Upper lobe of left lung (tissue), 6 donors: ENCODE results near the gene USP3. TPM values are rescaled to one million over a fixed set of nuclear protein-coding genes. Genes with fewer than 3 reads are reported as not detected.
"Not testable (repeated sequence)": the region's sequence is repeated elsewhere in the genome, so short reads cannot be mapped to it uniquely, and the experiment has no call there.

ENCODE experiments used
- ATAC-seq, 2 donors: fragments of 200-7000 bp; cut with Tn5 transposase; one replicate each; pipeline ENCODE4 v1.9.1; 2022; ENCODE audit warnings: mild to moderate bottlenecking in 2 of 2, moderate library complexity in 2 of 2; ENCODE audit not compliant: low FRiP score in 2 of 2
- DNase-seq, 2 donors: peaks; one replicate each; pipeline ENCODE4 v3.0.0-alpha.2; 2019 to 2020
- H3K27ac ChIP-seq, 4 donors: fragments of 200-600 bp; sonication (generic); one replicate each; pipeline ENCODE4 v1.5.1; 2016 to 2019
- H3K27me3 ChIP-seq, 4 donors: fragments of 200-600 bp; sonication (generic); one replicate each; pipeline ENCODE4 v1.5.1; 2017 to 2019
- H3K36me3 ChIP-seq, 4 donors: fragments of 200-600 bp; sonication (generic); one replicate each; pipeline ENCODE4 v1.5.1; 2016 to 2019
- H3K4me1 ChIP-seq, 4 donors: fragments of 200-600 bp; sonication (generic); one replicate each; pipeline ENCODE4 v1.5.1; 2018 to 2019
- H3K4me3 ChIP-seq, 4 donors: fragments of 200-600 bp; sonication (generic); one replicate each; pipeline ENCODE4 v1.5.1; 2017 to 2019; ENCODE audit warnings: mild to moderate bottlenecking in 2 of 4, moderate library complexity in 1 of 4
- H3K9me3 ChIP-seq, 4 donors: fragments of 200-600 bp; sonication (generic); one replicate each; pipeline ENCODE4 v1.5.1; 2018 to 2019
- EP300 ChIP-seq, 4 donors: sonication (generic); formaldehyde crosslinking; IDR thresholded peaks; one replicate each; pipeline ENCODE4 v1.5.1; 2017; ENCODE audit warnings: antibody characterized with exemption in 4 of 4, control low read depth in 2 of 4
- POLR2A ChIP-seq, 4 donors: fragments of 450-650 bp; IDR thresholded peaks; one replicate each; pipeline ENCODE4 v1.5.1; 2016 to 2017; ENCODE audit warnings: antibody characterized with exemption in 4 of 4, mild to moderate bottlenecking in 2 of 4
- POLR2AphosphoS5 ChIP-seq, 2 donors: sonication (generic); formaldehyde crosslinking; IDR thresholded peaks; one replicate each; pipeline ENCODE4 v1.5.1; 2017; ENCODE audit warnings: antibody characterized with exemption in 2 of 2
- WGBS, 2 donors: methylation state at CpG; one replicate each; pipeline ENCODE4 v1.1.5; 2017 to 2018; 5-methylcytosine and 5-hydroxymethylcytosine counted together
- total RNA-seq, 6 donors: library from RNA; depleted of rRNA in 4 of 6; stranded (reverse); fragments of >200 nt in 4 of 6; gene quantifications; one replicate each; pipeline versions ENCODE4 v1.1.0 to v1.2.1, GENCODE V29; 2016 to 2021
- TF ChIP-seq, protein P1 (sequence below), 6 experiments: fragments of 450-650 bp in 4 of 6; fragments of 200-600 bp in 2 of 6; sonication (generic) in 2 of 6; IDR thresholded peaks; one replicate each; pipeline ENCODE4 v1.5.1; 2016 to 2019; ENCODE audit warnings: antibody characterized with exemption in 6 of 6
- donor health status: DM: no; HTN: no; CAD: no; lungs with moderate emphysema.
- donor health status: DM: no; HTN: yes; CAD: no; lungs with severe emphysema.

USP3 gene
- total RNA-seq, 6 donors from 2014 or later = 45.7 to 87.0 (median 63.8) TPM

GRCh38 chr15:63615935-63616334, 111.5 kb downstream of the USP3 start:
- TF ChIP-seq, protein P1, sequence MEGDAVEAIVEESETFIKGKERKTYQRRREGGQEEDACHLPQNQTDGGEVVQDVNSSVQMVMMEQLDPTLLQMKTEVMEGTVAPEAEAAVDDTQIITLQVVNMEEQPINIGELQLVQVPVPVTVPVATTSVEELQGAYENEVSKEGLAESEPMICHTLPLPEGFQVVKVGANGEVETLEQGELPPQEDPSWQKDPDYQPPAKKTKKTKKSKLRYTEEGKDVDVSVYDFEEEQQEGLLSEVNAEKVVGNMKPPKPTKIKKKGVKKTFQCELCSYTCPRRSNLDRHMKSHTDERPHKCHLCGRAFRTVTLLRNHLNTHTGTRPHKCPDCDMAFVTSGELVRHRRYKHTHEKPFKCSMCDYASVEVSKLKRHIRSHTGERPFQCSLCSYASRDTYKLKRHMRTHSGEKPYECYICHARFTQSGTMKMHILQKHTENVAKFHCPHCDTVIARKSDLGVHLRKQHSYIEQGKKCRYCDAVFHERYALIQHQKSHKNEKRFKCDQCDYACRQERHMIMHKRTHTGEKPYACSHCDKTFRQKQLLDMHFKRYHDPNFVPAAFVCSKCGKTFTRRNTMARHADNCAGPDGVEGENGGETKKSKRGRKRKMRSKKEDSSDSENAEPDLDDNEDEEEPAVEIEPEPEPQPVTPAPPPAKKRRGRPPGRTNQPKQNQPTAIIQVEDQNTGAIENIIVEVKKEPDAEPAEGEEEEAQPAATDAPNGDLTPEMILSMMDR (IDR thresholded peaks at IDR 0.05) = no peak
- TF ChIP-seq POLR2AphosphoS5 (IDR thresholded peaks at IDR 0.05) = no peak
- TF ChIP-seq POLR2A (IDR thresholded peaks at IDR 0.05) = no peak
- no peak for TF ChIP-seq EP300 (IDR thresholded peaks at IDR 0.05)
- no peak for DNase-seq
- 80 to 81% methylated on average over 3 of the region's 3 CpGs for WGBS, 2 donors
- no peak for ATAC-seq
- Histone ChIP-seq H3K36me3 (peaks cover 5 to 49% (median 35%) of the 10 kb centered on the region in 4 donors), H3K4me1 (peaks cover 0 to 7% (median 2%) of the 10 kb centered on the region in 4 donors), H3K9me3 (no peaks in the 10 kb centered on the region), H3K27ac (no peak overlapping the region), H3K4me3 (no peak overlapping the region), H3K27me3 (no peaks in the 10 kb centered on the region)

DNA sequence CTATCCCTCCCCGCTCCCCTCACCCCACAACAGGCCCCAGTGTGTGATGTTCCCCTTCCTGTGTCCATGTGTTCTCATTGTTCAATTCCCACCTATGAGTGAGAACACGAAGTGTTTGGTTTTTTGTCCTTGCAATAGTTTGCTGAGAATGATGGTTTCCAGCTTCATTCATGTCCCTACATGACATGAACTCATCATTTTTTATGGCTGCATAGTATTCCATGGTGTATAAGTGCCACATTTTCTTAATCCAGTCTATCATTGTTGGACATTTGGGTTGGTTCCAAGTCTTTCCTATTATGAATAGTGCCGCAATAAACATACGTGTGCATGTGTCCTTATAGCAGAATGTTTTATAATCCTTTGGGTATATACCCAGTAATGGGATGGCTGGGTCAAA, 112.8 kb downstream of the USP3 start:
- DNase-seq, H3K27me3 ChIP-seq, H3K9me3 ChIP-seq, ATAC-seq, H3K27ac ChIP-seq, H3K4me1 ChIP-seq, H3K4me3 ChIP-seq: not testable (repeated sequence)
- WGBS, 2 donors = 98 to 99% methylated on average over 4 of the region's 4 CpGs
- peaks cover 7 to 49% (median 34%) of the 10 kb centered on the region in 4 donors for H3K36me3 ChIP-seq

DNA sequence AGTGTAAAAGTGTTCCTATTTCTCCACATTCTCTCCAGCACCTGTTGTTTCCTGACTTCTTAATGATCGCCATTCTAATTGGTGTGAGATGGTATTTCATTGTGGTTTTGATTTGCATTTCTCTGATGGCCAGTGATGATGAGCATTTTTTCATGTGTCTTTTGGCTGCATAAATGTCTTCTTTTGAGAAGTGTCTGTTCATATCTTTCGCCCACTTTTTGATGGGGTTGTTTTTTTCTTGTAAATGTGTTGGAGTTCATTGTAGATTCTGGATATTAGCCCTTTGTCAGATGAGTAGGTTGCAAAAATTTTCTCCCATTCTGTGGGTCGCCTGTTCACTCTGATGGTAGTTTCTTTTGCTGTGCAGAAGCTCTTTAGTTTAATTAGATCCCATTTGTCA, 113.2 kb downstream of the USP3 start:
- not testable (repeated sequence) for H3K27me3 ChIP-seq, DNase-seq, H3K4me1 ChIP-seq, H3K4me3 ChIP-seq, H3K9me3 ChIP-seq, ATAC-seq, H3K27ac ChIP-seq
- WGBS, 2 donors = 98 to 99% methylated on average over 3 of the region's 3 CpGs
- H3K36me3 ChIP-seq = peaks cover 6 to 49% (median 34%) of the 10 kb centered on the region in 4 donors

DNA sequence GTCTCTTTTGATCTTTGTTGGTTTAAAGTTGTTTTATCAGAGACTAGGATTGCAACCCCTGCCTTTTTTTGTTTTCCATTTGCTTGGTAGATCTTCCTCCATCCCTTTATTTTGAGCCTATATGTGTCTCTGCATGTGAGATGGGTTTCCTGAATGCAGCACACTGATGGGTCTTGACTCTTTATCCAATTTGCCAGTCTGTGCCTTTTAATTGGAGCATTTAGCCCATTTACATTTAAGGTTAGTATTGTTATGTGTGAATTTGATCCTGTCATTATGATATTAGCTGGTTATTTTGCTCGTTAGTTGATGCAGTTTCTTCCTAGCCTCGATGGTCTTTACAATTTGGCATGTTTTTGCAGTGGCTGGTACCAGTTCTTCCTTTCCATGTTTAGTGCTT, 116.4 kb downstream of the USP3 start:
- H3K4me1 ChIP-seq, H3K4me3 ChIP-seq, H3K9me3 ChIP-seq, ATAC-seq, H3K27me3 ChIP-seq, DNase-seq, H3K27ac ChIP-seq: not testable (repeated sequence)
- peaks cover 13 to 54% (median 47%) of the 10 kb centered on the region in 4 donors for H3K36me3 ChIP-seq
- WGBS, 2 donors = 100% methylated on average over 1 of the region's 2 CpGs; no CpG with 5 or more reads in 1 of the 2 donors

DNA sequence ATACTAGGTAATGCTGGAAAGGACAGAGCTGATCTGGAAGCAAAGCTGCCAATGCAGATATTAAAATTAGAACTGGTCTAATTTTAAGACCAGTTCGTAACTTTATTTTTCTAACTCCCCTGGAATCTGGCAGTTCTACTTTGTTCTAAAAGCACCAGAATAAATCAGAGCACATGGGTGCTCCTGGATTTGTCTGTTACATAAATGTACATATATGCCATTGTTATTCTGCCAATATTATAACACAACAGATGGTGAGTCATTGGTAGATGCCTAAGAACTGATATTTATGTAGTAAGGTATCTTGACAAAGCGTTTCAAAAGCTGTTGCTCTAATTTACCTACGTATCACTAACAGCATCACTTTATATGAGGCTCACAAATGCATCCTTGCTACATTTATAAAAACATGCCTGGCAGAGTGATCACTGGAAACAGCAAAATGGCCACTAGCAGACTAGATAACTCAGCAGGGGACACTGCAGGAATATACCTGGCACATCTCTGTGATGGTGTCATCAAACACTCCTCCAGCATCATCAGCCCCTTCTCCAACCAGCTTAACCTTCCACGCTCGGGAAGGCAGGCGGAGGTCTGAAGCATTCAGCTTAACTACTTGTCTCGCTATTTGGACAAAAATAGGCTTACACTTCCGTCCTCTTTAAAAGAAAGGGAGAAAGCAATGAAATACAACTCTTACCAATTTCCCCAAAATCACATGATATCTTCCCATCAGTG, 119.0 kb downstream of the USP3 start:
- no peaks in the 10 kb centered on the region for H3K9me3 ChIP-seq

DNA sequence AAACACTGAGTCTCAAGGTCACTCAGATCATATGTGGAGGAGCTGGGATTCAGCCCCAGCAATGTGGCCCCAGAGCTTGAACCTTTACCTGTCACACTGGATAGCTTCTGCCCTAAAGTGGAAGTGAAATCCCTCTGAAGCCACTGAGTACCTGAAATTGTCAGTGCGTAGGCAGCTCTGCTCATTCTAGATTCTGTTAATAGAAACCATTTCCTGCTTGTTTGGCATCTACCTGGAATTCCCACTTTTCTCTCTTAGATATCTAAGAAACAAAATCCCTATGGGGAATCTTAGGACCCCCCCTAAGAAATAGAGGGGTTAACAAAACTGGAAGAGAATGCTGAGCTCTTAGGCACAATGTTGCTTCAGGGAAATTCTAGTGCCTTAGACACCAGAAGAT, 122.6 kb downstream of the USP3 start:
- Histone ChIP-seq H3K27me3 (no peaks in the 10 kb centered on the region), H3K4me1 (no peaks in the 10 kb centered on the region), H3K27ac (no peak overlapping the region), H3K36me3 (peaks cover 27 to 99% (median 83%) of the 10 kb centered on the region in 4 donors), H3K9me3 (no peaks in the 10 kb centered on the region), H3K4me3 (no peak overlapping the region)
- DNase-seq = no peak
- no peak for TF ChIP-seq POLR2AphosphoS5 (IDR thresholded peaks at IDR 0.05)
- WGBS, 2 donors = 85 to 100% methylated on average over 1 of the region's 1 CpG
- no peak for ATAC-seq

More for the DNA sequence above, 119.0 kb downstream of the USP3 start:
- no peak for TF ChIP-seq POLR2A (IDR thresholded peaks at IDR 0.05)
- TF ChIP-seq, protein P1 (IDR thresholded peaks at IDR 0.05) = no peak
- TF ChIP-seq POLR2AphosphoS5 (IDR thresholded peaks at IDR 0.05) = no peak
- TF ChIP-seq EP300 (IDR thresholded peaks at IDR 0.05) = no peak
- Histone ChIP-seq H3K27me3 (no peaks in the 10 kb centered on the region), H3K4me1 (no peaks in the 10 kb centered on the region), H3K27ac (no peak overlapping the region), H3K36me3 (peaks cover 24 to 71% (median 58%) of the 10 kb centered on the region in 4 donors), H3K4me3 (no peak overlapping the region)
- 97% methylated on average over 8 of the region's 8 CpGs for WGBS, 2 donors
- no peak for ATAC-seq
- no peak for DNase-seq
